ENCODE measurements around the gene BRINP3.

DNA sequence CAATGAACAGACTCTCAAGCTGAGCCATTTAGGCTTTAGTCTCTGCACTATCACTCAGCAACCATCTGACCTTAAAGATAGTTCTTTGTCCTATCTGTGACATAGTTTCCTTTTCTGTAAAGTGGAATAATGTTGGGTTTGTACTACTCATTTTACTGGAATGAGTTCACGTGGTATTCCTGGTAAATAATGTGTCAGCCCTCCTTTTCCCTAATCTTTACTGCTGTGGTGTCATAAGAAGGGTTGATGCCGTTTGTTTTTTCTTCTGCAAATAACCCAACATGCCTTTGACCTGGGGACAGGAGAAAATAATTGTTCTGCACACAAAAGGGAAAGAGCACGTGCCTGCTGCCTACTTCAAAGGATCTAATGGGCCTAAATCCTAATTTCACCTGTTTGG lies 297.8 kb downstream of the BRINP3 start:
- TF ChIP-seq ZFX (IDR thresholded peaks at IDR 0.05): no peak
- TF ChIP-seq, protein P1, sequence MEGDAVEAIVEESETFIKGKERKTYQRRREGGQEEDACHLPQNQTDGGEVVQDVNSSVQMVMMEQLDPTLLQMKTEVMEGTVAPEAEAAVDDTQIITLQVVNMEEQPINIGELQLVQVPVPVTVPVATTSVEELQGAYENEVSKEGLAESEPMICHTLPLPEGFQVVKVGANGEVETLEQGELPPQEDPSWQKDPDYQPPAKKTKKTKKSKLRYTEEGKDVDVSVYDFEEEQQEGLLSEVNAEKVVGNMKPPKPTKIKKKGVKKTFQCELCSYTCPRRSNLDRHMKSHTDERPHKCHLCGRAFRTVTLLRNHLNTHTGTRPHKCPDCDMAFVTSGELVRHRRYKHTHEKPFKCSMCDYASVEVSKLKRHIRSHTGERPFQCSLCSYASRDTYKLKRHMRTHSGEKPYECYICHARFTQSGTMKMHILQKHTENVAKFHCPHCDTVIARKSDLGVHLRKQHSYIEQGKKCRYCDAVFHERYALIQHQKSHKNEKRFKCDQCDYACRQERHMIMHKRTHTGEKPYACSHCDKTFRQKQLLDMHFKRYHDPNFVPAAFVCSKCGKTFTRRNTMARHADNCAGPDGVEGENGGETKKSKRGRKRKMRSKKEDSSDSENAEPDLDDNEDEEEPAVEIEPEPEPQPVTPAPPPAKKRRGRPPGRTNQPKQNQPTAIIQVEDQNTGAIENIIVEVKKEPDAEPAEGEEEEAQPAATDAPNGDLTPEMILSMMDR (conservative IDR thresholded peaks at IDR 0.05): no peak

Measured in C4-2B (cell line).